Measurements from ENCODE around the gene HOXB9.

Gene HOXB9

DNA sequence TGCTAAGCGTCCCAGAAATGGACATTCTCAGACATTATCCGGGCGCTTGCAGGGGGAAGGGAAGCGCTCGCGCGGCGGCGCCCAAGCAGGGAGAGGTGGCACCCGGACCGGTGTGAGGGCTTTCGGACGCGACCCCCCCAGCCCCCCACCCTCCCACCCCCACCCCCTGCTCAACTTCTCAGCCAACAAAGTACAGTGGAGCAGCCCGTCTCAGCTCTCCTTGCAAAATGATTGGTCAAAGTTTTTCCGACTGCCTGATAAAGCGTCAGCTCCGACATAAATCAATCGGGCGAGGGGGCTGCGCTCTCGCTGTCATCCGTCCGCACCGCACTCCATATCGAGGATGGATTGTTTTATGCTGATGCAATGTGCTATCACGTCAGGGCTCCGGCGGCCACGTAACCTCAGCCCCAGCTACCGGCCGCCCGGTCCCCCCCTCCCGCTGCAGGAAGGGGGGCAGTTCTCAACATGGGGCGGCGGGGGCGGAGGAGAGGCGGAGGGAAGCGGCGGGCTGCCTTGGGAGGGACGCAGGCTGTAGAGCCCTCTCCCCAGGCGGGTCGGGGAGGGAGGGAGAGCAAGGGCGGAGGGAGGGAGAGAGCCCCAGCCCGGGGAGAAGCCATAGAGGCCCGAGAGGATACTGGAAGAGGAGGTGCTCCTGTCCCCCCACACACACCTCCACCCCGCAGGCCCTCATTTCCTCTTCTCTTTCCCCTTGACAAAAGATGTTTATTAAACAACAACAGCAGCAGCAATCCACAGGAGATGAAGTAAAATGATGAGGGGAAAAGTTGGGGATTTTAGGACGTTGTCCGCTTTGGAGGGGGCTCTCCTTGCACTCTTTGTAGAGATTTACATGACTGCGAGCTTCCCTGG lies at the start of gene HOXB9:
Gene HOXB9 (minus strand): TSS at position 114 of the 873 bp plus-strand sequence. CDS start 89 bp downstream, at position 25.
- peak; percentile 1 to 35 for DNase-seq

DNA sequence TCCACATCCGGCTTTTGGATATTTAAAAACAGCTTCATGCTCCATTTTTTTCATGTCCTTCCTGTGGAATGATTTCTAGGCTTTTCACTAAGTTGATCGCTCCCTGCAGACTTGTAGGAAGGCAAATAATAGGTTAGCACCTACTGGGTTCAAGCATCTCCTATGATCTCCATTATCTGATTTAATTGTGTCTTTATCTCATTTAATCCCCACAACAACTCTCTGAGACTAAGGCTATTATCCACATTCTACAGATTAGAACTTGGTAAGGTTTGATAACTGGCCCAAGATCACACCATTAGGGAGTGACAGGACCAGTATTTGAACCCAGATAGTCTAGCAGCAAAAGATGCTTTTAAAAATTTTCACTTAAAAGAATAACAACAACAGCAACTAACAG lies 46.2 kb upstream of the HOXB9 start:
- no peak for DNase-seq

DNA sequence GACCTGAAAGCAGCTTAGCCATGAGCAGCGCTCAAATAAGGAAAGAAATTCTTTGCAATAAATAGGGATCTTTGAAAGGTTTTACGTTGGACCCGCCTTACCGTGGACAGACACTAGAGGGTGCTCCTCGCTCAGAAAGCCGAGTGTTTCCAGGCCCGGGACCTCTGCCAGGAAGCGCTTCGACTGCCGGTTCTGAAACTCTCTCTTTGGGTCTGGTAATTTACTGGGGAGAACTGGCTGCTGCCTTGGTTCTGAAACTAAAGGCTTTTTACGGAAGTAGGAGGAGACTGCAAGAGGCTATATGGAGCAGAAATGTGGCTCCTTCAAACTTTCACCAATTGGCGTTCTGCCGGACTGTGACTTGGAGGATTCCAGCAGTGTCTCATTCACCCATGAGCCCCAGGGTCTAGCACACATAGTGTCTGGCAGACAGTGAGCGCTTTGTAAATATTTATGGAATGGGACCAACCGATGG lies 45.6 kb upstream of the HOXB9 start:
- peak; percentile 16 to 32 for DNase-seq

DNA sequence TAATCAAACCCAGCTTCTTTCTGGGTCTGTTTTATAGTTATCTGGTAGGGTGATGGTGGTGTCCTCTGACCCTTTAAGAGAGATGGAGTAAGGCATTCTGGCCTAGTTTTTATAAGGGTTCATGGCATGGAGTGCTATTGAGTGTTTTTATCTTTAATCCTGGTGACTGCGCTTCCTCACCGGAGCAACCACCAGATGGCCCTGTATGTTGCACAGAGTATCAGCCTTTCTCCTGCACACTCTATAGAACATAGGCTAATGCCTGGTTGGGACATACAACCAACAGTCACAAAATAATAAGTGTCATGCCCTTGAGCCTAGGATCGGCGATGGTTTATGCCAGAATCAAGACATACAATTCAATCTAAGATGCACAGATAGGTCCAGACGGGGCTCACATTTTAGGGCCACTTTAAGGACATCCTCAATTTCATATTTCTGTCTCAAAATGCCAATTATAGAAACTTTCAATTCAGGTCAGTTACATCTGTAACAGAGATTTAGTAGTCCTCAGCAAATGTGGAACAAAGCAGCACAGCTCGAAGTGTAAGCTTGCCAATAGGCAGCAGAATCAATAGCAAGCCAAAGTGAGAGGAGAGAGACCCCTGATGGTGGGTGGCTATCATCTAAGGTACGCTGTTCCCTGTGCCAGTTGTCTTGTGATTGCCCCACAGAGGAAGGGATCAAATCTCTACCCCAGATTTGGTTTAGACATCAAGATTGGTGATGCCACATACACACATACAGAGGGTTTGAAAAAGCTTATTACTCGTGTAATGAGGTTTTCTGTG lies 37.2 kb upstream of the HOXB9 start:
- DNase-seq, result no peak

DNA sequence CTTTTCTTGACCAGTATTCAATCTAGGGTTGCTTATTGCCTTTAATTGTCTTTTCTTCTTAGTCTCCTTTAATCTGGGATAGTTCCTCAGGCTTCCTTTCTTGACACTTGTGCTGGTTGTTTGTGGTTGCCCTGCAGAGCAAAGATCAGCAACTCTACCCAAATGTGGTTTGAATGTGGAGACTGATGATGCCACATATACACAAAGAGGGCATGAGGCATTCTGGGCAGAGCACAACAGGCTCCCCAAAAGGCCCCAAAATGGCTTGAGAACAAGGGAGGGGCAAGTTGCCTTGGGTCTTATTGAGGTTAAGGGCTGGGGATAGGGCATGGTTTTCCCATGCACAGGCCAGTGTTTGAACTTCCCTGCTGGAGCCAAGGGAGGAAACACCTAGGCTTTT lies 29.8 kb upstream of the HOXB9 start:
- DNase-seq, result no peak

DNA sequence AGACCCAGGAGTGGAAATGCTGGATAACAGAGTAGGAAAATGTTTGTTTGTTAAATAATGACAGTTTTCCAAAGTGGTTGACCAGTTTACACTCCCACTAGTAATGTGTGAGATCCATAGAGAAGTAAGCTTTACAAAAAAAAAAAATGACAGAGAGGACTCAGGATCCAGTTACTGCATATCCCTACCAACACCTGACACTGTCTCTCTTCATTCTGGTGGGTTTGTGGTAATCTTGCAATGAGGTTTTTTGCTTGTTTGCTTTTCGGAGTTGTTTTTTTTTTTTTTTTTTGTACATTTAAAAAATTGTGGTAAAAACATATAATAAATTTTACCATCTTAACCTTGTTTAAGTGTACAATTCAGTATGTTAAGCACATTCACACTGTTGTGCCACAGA lies 23.6 kb upstream of the HOXB9 start:
- no peak for DNase-seq

DNA sequence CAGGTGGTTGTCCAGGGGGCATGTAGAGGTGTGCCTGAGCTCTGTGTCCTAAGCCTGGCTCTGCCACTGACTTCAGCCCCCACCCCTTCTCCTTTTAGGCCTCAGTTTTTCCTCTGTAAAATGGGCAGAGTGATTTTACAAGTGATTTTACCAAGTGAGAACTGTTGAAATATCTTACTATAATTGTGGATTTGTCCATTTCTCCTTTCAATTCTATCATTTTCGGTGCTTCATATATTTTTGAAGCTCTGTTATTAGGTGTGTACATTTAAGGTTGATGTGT lies 21.7 kb upstream of the HOXB9 start:
- no peak for DNase-seq

DNA sequence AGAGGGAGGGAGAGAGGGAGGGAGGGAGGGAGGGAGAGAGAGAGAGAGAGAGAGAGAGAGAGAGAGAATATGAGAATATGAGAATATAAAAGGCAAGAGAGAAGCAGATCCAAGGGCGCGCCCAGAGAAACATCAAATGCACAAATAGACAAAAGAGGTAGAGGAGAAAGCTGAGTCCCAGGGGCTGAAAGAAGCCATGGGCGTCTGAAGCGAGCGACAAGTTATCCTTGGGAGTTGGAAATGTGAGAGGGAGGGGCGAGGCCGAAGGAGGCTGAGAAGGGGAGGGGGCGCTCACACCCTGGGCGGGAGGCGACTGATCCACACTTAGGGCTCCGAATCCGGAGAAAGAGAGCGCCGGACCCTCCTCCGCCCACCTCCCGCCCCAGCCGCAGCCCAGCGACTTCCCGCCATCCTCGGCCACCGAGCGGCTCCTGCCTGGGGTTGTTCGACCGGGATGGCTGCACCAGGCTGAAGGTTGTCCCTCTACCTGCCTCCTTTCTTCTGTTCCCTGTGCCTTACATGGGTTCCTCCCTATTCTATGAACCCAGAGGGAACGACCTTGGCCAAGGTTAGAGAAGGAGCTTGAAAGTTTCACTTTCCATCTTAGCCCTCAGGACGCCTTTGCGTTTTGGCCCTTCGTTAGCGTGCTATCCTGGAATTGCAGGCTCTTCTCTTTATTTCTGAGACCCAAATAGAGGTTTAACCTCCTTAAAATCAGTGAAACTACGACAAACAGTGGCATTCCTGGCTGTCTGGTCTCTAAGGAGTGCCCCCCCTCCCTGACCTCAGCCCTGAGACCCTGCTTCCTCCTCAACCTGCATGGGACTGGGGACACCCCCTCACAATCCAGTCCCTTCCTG lies 21.2 kb upstream of the HOXB9 start:
- peak in 1 of 2 experiments; percentile 5 for DNase-seq

DNA sequence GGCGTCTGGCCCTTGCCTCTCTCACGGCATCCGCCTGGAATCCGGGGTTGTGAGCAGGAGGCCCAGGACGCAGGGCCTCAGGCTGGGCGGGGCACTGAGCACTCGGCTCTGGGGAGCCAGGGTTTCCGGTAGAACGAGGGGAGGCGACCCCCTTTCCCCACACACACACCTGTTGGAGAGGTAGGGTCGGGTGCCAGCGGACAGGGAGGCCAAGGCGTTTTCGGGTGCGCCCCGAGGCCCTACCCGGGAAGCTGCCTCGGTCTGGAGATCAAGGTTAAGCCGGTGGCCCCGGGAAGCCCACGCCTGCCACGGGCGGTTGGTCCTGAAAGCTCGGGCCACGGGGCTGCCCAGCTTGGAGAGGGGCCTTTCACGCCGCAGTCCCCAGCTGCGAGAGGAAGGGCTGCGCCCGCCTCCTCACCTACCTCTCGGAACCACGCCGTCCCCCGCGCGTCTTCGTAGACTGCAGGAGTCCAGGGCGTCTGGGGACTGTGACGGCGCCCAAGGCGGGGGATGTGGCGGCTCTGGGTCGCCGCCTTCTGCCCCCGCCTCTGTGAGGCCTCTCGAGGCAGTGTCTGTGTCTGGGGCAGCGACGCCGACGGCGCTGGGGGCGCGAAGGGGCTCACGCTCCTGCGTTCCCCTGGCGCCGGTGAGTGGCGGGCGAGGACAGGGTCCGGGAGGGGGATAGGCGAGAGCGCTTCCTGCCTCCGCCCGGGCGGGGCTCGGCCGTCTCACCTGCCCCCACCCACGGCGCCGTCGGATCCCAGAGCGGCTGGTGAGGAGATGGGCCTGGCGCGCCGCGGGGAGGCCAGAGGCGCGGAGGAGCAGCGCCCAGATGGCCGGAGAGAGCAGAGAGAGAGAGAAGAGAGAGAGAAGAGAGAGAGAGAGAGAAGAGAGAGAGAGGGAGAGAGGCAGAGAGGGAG lies 20.3 kb upstream of the HOXB9 start:
- DNase-seq, result peak; percentile 2 to 13

DNA sequence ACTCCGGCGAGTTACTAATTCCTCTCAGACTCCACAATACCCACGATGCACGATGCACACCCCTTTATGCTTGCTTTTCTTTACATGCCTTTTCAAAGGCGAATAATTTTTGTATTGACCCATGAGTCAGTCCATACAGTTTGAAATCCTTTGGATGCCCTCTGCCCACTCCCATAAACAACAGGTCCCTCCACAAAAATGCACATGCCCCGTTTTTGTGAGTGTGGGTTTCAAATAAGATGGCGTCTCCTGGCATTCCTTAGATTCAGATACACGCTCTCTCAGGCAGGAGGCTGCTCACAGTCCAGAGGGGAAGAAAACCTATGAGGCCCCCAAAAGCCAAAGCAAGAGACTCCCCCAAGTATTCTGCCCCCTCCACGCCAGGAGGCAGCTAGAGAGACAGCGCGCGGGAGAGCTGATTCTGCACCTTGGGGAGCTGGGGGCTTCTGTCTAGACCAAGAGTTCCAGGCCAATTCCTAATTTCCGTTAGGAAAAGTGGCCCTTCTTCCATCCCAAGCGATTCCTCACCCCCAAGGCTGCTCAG lies 19.6 kb upstream of the HOXB9 start:
- no peak for DNase-seq

DNA sequence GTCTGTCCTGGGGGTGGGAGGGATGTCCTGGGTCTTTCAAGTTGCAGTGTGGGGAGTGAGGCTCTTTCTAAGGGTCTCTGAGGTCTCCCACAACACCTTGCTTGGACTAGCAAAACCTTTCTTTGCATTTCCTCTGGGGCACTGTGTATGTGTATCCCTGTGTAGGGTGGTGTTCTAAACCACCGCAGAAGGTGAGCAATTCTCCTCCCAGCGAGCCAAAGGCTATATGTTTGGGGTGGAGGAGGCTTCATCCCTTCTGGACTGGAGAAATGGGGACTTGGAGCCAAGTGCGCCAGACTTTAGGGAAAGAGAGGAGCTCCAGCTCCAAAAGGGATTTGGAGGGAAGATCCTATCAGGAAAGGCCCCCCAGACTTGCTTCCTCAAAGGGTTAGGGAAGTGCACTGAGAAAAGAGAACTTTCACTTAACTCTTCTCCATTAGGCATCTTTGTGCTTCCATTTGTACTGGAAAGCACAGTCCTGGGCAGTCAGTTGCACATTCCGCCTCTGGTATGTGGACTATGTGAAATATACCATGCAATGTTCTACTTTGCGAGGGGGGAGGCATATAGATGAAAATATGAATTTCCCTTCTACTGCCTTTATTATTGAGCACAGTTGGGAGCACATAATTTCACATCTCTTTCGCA lies 18.9 kb upstream of the HOXB9 start:
- DNase-seq, result no peak

DNA sequence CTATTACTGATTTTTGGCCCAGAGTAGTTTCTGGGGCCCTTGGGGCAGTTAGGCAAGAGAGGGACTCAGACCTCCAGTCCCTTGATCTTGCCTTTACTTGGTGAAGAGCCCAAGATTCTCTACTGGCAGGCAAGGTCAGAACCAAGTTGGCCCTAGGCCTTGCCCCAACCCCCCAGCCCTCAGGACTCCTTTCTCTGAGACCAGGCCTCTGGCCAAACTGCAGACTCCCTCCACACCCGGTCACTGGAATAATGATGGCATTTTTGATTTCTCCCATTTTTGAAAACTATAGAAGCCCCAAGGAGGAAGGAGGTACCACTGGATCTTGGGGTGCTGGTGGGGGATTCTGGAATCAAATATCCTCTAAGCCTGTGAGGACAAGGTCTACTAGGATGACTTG lies 18.0 kb upstream of the HOXB9 start:
- no peak for DNase-seq

DNA sequence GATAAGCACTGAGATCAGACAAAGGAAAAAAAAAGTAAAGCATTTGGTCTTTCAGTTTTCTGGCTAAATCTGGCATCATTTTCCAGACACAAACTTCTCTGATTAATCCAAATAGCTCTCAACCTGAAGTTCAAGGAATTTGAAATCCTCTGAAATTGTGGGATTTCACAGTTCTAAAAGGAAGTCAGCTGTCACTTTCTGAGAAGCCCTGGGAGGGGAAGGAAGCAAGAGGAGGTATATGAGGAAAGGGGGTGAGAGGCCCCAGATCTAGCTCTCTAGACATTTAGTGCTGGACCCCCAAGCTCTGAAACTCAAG lies 17.5 kb upstream of the HOXB9 start:
- DNase-seq, result no peak

DNA sequence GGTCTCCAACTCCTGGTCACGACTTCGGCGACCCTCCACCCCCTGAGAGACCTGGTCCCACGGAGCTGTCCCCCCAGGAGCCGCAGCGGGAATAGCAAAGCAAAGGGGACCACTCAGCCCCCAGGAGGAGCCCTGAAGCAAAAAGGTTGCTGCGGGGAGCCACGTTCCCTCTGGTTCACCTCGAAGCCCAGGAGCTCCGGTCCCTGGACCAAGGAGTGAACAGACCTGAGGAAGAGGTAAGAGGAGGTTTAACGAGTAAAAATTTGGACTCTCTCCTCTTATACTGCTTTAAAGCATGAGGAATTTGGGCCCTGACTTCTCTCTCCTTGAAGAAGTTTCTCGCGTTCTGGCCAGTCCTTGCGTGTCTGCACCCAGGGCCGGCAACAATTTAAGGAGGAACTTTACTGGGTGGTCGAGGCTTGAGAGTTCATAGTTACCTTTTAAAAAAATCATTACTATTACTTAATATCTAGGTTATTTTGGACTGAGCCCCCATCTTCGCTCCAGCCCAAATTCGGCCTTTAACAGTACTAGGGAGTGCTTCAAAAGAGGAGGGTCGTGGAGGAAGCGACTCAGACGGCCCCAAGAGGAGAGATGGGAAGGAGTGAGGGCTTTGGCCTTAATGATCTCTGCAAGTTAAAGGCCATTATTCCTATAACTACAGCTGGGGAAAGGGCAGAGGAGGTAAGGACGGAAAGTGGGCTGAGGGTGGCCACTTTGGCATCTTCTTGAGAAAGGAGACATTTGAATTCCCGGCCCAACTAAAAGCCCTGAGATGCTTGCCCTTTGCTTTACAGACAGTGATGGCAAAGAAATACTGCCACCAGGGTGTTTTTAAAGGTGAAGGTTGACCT lies 16.9 kb upstream of the HOXB9 start:
- no peak for DNase-seq

DNA sequence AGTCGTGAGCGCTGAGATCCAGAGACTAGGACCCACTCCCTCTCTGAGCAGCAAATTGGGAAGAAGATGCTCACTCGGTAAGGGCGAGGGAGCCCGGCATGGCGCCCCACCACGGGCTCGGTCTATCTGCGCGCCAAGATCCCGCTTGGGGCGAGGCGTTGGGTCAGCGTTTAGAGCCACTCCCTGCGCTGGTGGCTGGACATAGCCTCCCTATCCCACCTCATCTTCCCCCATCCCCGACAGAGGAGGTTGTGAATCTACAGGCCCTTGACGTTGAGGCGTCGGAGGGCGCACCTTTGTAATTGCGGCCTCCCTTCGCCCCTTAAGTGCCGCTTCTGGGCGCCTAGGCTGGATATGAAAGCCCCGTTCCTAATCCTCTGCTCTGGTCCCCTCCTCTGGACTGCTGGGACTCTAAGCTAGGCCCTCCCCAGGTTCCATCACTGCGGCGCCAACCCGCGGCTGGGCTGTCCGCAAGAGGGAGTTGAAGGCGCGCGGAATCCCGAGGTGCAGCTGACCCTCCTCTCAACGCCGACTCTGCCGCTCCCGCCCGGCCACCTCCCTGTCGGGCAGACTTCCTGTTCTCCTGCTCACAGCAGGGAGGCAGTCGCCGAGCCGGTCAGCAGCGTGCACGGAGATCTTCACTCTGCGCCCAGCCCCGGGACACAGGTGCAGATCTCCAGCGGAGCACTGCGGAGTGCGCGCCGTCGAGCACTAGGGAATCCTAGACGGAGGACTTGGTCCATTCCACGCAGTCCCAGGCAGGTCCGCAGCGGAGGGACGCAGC lies 16.1 kb upstream of the HOXB9 start:
- DNase-seq, result no peak

DNA sequence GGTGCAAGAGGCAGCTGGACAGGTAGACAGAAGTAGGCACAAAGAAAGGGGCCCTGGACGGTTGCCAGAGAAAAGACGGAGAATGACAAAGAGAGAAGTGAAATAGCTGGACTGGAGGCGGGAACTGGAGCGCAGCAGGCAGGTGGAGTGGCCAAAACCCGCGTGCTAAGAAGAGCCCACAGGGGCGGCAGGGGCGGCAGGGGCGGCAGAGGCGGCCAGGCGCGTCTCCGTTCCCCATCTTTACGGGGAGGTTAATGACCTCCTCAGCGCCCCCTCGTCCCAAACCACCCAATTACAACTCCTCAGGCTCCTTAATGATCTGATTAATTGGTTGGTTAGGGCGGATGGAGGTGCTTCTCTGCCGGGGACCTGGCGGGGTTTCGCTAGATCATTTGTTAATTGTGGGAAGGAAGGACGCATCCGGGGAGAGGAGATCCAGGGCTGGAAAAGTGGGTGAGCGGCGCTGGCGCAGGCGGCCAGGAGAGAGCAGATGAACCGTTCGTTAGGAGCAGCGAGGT lies 15.4 kb upstream of the HOXB9 start:
- no peak for DNase-seq

DNA sequence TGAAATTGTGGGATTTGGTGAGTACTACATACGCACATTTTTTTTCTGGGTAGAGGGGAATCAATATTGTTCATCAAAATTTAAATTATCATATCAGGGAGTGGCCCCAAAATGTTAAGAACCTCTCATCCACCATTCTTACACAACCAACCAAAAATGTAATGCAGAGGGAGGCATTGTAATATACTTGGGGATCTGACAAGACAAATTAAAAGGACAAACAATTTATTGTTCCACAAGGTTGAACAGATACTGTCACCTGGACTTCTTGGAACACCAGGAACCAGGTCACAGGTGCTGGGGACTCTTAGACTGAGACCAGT lies 14.7 kb upstream of the HOXB9 start:
- DNase-seq, result no peak

DNA sequence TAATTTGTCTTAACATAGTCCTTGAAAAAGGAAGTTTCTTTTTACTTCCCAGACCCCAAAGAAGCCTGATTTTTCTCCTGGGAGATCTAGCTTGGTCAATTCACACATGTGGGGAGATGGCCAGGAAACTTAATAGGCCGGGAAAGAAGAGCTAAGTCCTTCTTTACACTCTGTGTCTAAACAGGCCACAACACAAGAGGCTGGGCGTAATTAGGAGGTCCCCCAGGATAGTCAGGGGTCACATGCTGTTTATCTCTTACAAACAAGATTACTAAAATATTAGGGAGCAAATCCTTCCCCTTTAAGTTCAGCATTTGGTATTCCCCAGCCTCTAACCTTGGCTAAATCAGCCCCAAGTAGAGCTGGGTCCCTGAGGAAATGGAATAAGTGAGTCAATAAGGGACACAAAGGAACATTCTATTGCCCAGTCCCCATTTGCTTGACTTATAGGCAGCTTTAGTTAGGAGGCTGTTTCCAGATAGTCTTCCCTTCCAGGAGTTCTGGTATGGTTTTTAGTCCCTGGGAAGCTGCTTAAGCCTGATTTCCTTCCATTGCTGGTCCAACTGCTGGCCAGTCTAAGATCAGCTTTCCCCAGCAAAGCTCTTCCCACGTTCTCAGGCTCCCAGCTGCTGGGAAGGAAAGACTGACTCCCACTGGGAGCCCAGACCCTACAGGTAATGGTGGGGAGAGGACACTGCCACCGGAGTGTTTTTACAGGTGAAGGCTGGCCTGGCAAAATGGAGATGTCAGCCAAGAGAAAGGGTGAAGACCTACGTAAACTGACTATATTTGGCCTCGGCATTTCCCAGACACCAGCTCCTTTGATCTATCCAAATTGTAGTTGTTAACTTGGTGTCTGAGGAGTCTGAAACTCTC lies 14.1 kb upstream of the HOXB9 start:
- no peak for DNase-seq

DNA sequence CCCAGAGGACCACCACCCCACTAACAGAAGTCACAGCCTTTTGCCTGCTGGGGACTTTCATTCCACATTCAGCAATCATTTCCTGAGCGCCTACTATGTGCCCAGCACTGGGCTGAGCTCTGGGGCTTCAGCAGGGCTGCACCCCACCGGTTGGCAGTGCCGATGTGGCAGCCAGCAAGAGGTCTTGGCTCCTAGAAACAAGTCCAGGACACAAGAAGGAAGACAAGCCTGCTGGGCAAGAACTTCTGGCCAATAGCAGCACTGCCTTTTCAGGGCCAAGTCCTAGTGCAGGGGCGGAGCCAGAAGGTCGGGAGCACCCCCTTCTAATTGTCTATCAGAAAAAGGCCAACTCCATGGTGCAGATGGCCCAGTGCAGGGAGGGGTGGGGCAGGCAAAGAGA lies 13.0 kb upstream of the HOXB9 start:
- no peak for DNase-seq
